Measurements from ENCODE around the gene PPP2R3B.

Gene PPP2R3B

GRCh38 chrX:334331-334891 lies 52.3 kb downstream of the PPP2R3B start:
- H3K79me2 ChIP-seq (ENCODE audit: low read length): no peaks in the 10 kb centered on the region
- H3K4me2 ChIP-seq (ENCODE audit: low read length): no peak overlapping the region
- no peak for TF ChIP-seq EZH2phosphoT487 (IDR thresholded peaks at IDR 0.05; ENCODE audit: low read depth)
- no peak for TF ChIP-seq CTCF (IDR thresholded peaks at IDR 0.05; ENCODE audit: low read depth, low read length)
- no peak overlapping the region for H2AFZ ChIP-seq (ENCODE audit: low read depth, low read length)
- no peak overlapping the region for H3K27ac ChIP-seq (ENCODE audit: low read length)
- no peaks in the 10 kb centered on the region for H3K9me3 ChIP-seq (ENCODE audit: insufficient read depth, low read length)
- H3K4me3 ChIP-seq (ENCODE audit: low read length): no peak overlapping the region
- peaks cover 38% of the 10 kb centered on the region for H3K36me3 ChIP-seq (replicated peaks; ENCODE audit: low read depth, low read length)
- no peaks in the 10 kb centered on the region for H4K20me1 ChIP-seq (ENCODE audit: insufficient read depth, low read length)
- H3K27me3 ChIP-seq (ENCODE audit: low read depth, low read length): no peaks in the 10 kb centered on the region
- no peaks in the 10 kb centered on the region for H3K4me1 ChIP-seq (ENCODE audit: low read length)
- no peak overlapping the region for H3K9ac ChIP-seq (ENCODE audit: low read length)

- Histone ChIP-seq H3K27me3 (ENCODE audit: low read depth, low read length) (no peaks in the 10 kb centered on the region), H3K36me3 (replicated peaks; ENCODE audit: low read depth, low read length) (peaks cover 35% of the 10 kb centered on the region), H3K27ac (ENCODE audit: low read length) (no peak overlapping the region), H3K9me3 (ENCODE audit: insufficient read depth, low read length) (no peaks in the 10 kb centered on the region), H3K4me3 (ENCODE audit: low read length) (no peak overlapping the region), H4K20me1 (ENCODE audit: insufficient read depth, low read length) (no peaks in the 10 kb centered on the region), H3K9ac (ENCODE audit: low read length) (no peak overlapping the region), H3K79me2 (ENCODE audit: low read length) (no peaks in the 10 kb centered on the region), H2AFZ (ENCODE audit: low read depth, low read length) (no peak overlapping the region), H3K4me1 (ENCODE audit: low read length) (no peaks in the 10 kb centered on the region), H3K4me2 (ENCODE audit: low read length) (no peak overlapping the region)
- no peak for TF ChIP-seq EZH2phosphoT487 (IDR thresholded peaks at IDR 0.05; ENCODE audit: low read depth)
- TF ChIP-seq CTCF (IDR thresholded peaks at IDR 0.05; ENCODE audit: low read depth, low read length): no peak
Measured at GRCh38 chrX:333611-334311, 52.9 kb downstream of the PPP2R3B start.

GRCh38 chrX:332916-333610 lies 53.6 kb downstream of the PPP2R3B start:
- TF ChIP-seq CTCF (IDR thresholded peaks at IDR 0.05; ENCODE audit: low read depth, low read length) (no peak), EZH2phosphoT487 (IDR thresholded peaks at IDR 0.05; ENCODE audit: low read depth) (no peak)
- Histone ChIP-seq H3K9me3 (ENCODE audit: insufficient read depth, low read length) (no peaks in the 10 kb centered on the region), H2AFZ (ENCODE audit: low read depth, low read length) (no peak overlapping the region), H3K27me3 (ENCODE audit: low read depth, low read length) (no peaks in the 10 kb centered on the region), H3K79me2 (ENCODE audit: low read length) (no peaks in the 10 kb centered on the region), H3K9ac (ENCODE audit: low read length) (no peak overlapping the region), H3K27ac (ENCODE audit: low read length) (no peak overlapping the region), H4K20me1 (ENCODE audit: insufficient read depth, low read length) (no peaks in the 10 kb centered on the region), H3K4me3 (ENCODE audit: low read length) (no peak overlapping the region), H3K4me1 (ENCODE audit: low read length) (no peaks in the 10 kb centered on the region), H3K36me3 (replicated peaks; ENCODE audit: low read depth, low read length) (peaks cover 29% of the 10 kb centered on the region), H3K4me2 (ENCODE audit: low read length) (no peak overlapping the region)

GRCh38 chrX:332496-332860 lies 54.2 kb downstream of the PPP2R3B start:
- no peaks in the 10 kb centered on the region for H4K20me1 ChIP-seq (ENCODE audit: insufficient read depth, low read length)
- no peak overlapping the region for H3K9ac ChIP-seq (ENCODE audit: low read length)
- no peak overlapping the region for H3K4me2 ChIP-seq (ENCODE audit: low read length)
- no peak overlapping the region for H3K27ac ChIP-seq (ENCODE audit: low read length)
- TF ChIP-seq CTCF (IDR thresholded peaks at IDR 0.05; ENCODE audit: low read depth, low read length): no peak
- H3K4me1 ChIP-seq (ENCODE audit: low read length): no peaks in the 10 kb centered on the region
- no peaks in the 10 kb centered on the region for H3K27me3 ChIP-seq (ENCODE audit: low read depth, low read length)
- H3K36me3 ChIP-seq (replicated peaks; ENCODE audit: low read depth, low read length): peaks cover 23% of the 10 kb centered on the region
- H2AFZ ChIP-seq (ENCODE audit: low read depth, low read length): no peak overlapping the region
- no peak overlapping the region for H3K4me3 ChIP-seq (ENCODE audit: low read length)
- H3K79me2 ChIP-seq (ENCODE audit: low read length): no peaks in the 10 kb centered on the region
- H3K9me3 ChIP-seq (ENCODE audit: insufficient read depth, low read length): no peaks in the 10 kb centered on the region
